Urinary bladder (tissue), 4 donors: ENCODE measurements around the gene PFDN6. TPM values are rescaled to one million over a fixed set of nuclear protein-coding genes. Genes with fewer than 3 reads are reported as not detected.
A peak's percentile ranks its signal among the peaks of the same experiment; 100 is the strongest.

Experiments used
- DNase-seq: peaks from one replicate; pipeline ENCODE4 v3.0.0-alpha.2; 2015; ENCODE audit errors: extremely low spot score
- H3K27ac ChIP-seq: one replicate; pipeline ENCODE4 v1.5.1; 2013; ENCODE audit warnings: low read depth, mild to moderate bottlenecking, moderate library complexity
- H3K36me3 ChIP-seq: one replicate; pipeline ENCODE4 v1.6.1; 2013; ENCODE audit warnings: mild to moderate bottlenecking, moderate library complexity; ENCODE audit not compliant: insufficient read depth
- H3K4me1 ChIP-seq: one replicate; pipeline ENCODE4 v1.6.1; 2013; ENCODE audit warnings: mild to moderate bottlenecking, moderate library complexity; ENCODE audit not compliant: insufficient read depth
- H3K4me3 ChIP-seq: one replicate; pipeline ENCODE4 v1.5.1; 2013; ENCODE audit warnings: low read depth, low read length
- WGBS: extraction: QIAGEN DNeasy Blood & Tissue Kit; methylation state at CpG from one replicate; pipeline ENCODE4 v1.1.7; 2013; 5-methylcytosine and 5-hydroxymethylcytosine counted together
- polyA plus RNA-seq: library from polyadenylated mRNA; stranded (reverse); fragments of 200-250 nt; gene quantifications from one replicate; pipeline ENCODE4 v1.2.3, GENCODE V29; 2013
- total RNA-seq: library from RNA; depleted of rRNA; stranded (reverse); fragments of >200 nt; gene quantifications from one replicate; pipeline ENCODE4 v1.2.3, GENCODE V29; 2014
- donor health status: healthy with polysubstance abuse.
- donor health status: healthy.

Gene PFDN6
- 24.3 TPM for total RNA-seq
- 104 TPM for polyA plus RNA-seq

DNA sequence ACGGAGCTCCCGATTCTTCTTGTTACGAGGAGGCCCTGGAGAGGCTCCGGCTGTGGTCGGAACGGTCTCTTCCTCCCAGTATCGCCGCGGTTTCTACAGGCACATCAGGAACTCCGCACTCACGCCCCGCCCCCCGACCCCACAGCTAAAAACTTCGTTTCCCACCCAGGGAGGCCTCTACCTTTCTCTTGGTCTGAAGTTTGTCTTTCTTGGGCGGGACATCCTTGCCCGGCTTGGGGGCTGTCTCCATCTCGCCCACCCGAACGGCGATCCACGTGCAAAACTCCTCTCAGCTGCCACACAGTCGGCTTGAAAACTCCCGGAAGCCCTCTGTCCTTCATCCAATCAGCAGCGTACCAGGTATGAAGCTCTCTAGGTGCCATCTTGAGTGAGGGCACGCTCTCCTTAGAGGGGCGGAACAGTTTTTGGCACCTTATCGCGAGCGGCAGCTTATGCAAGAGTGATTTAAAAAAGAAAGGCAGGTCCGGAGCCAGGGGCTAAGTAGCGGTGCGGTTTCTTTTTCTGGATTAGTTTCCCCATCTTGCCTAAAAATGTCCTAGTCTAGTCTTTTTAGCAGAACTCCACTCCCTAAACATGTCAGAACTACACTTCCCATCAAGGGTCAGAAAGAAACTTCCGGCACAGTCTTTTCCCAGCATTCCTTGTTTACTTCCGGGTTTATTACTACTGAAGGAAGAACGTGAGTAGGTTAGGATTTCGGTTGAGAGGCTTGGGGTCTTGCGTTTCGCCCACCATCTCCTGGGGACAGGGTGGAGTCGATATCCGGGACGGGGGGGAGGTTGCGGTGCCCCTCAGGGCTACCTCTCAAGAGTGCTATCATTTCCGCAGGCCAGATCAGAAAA is at the start of gene PFDN6, which contains the start of gene WDR46:
TSS of gene PFDN6 (plus strand) at position 681 of the 863 bp plus-strand sequence. CDS start 256 bp downstream, outside the sequence.
TSS of gene WDR46 (minus strand) at position 319 of the 863 bp plus-strand sequence. CDS start at position 250, 69 bp downstream.
- Histone ChIP-seq H3K4me3 (peak within 1 kb of the TSS; percentile 77), H3K36me3 (peaks cover 5% of the 10 kb centered on the region), H3K4me1 (no peaks in the 10 kb centered on the region), H3K27ac (peak within 1 kb of the TSS; percentile 14)
- WGBS: under 1% methylated on average over 43 of the region's 43 CpGs
- peak; percentile 90 for DNase-seq

DNA sequence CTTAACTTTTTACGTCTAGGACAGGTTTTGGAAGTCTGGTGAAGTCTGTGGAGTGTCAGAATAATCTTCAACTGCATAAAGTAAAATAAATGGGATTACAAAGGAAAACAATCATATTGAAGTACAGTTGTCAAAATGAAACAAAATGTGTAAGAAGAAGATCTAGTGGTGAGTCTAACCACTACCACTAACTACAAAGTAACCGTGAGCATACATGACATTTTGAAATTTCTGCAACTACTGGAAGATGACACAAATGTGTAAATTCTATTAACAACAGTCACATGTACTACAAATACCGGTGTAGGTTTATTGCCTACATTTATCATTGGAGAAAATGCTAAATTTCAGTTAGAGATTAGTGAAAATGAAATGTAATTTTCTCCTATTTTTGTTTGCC is 47.4 kb upstream of the PFDN6 start:
- no peak for DNase-seq
- Histone ChIP-seq H3K36me3 (no peaks in the 10 kb centered on the region), H3K27ac (no peak overlapping the region), H3K4me1 (no peaks in the 10 kb centered on the region), H3K4me3 (no peak overlapping the region)
- 50% methylated on average over 3 of the region's 3 CpGs for WGBS

DNA sequence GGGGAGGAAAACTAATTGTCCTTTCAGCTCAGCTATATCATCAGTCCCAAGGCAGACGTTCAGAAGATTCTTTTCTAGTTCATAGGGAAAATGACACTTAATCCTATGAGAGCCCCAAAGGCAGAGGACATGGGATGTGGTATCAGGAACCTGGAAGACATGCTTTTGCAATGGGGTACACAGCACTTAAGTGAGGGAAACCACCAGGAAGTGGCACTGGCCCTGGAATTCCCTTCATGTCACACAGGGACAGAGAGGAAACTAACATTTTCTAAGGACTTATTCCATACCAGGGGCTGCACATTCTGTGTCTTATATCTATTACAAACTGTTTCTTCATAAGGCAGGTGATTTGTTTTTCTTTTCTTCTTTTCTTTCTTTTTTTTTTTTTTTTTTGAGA is 45.9 kb upstream of the PFDN6 start:
- no peak overlapping the region for H3K27ac ChIP-seq
- no peak overlapping the region for H3K4me3 ChIP-seq
- no peaks in the 10 kb centered on the region for H3K36me3 ChIP-seq
- no peak for DNase-seq
- no peaks in the 10 kb centered on the region for H3K4me1 ChIP-seq
- WGBS: 46% methylated on average over 1 of the region's 1 CpG

DNA sequence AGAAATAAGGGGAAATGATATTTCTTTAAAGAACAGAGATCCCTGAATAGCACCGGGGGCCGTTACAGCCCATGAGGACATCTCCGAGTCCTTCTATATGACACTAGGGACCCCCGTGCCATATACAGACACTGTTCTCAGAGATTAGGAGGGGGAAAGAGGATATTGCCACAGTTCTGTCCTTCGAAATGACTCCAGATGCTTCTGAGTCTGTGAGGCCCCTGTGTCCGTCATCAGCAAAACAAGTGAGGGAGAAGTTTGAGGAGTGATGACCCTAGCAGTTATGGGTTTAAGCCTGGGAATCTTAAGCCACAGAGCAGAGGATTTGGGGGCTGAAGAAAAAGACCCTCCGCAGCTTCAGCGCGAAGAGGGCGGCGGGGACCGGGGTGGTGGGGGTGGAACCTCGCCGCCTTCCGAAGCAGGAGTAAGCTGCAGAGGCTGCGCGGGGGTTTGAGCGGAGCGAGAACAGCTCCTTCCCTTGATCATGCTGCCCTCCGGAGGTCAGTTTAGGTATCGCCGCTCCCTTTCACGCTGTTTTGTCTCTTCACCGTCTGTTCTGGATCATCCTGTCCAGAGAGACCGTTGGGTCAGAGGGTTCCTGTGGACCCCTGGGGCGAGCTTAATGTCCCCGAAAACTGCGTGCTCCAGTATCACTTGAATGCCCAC is 41.3 kb upstream of the PFDN6 start:
- Histone ChIP-seq H3K36me3 (no peaks in the 10 kb centered on the region), H3K4me3 (no peak overlapping the region), H3K27ac (no peak overlapping the region), H3K4me1 (no peaks in the 10 kb centered on the region)
- WGBS: 2% methylated on average over 28 of the region's 28 CpGs
- DNase-seq: peak; percentile 72

DNA sequence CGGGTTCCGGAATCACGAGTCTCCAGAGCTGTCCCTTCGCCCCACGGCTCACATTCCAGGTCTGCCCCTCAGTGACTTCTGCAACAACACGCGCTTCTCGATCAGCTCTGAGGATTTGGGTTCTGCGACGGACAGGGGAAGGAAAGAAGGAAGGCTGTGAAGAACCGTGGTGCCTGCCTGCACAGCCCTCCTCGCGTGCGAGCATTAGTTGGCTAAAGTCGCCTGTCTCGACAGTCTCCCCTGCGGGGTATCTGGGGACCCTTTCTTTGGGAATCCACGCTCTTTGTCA is 40.8 kb upstream of the PFDN6 start:
- Histone ChIP-seq H3K36me3 (no peaks in the 10 kb centered on the region), H3K27ac (peak overlapping the region; percentile 63), H3K4me3 (peak overlapping the region; percentile 30), H3K4me1 (no peaks in the 10 kb centered on the region)
- under 1% methylated on average over 18 of the region's 18 CpGs for WGBS
- peak; percentile 31 for DNase-seq

DNA sequence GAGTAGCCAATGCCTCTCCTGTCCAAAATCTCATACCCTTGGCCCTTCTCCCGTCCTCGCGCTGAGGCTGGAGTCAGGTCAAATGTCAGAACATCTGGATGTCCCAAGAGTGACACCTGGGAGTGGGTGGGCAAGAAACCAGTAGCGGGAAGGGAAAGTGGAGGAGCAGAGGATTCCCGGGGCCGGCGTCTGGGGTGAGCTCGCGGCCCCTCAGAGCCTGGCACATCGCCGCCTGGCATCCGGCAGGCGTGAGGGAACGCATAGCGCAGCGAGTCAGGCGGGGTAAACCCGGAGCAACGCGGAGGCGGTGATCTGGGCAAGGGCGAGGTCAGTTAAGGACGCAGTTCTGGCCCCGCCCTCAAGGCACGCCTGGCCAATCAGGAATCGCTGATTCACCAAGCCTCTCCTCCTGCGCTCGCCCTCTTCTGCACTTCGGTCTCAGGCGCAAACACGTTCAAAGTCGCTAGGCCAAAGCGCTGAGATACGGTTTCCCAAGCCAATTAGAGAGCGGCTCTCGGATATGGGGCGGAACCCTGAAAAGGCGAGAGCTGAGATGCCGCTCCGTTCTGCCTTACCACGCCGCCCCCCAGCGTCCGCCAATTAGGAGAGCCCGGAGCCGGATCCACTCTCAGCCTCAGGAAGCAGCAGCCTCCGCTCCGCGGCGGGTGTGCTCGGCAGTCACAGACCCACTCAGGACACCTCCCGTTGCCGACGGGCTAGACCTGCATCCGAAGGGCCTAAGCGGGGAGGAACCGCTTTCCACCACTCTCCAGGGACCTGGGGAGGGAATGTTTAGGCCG is 40.3 kb upstream of the PFDN6 start:
- H3K4me3 ChIP-seq: peak overlapping the region; percentile 37
- no peaks in the 10 kb centered on the region for H3K36me3 ChIP-seq
- no peaks in the 10 kb centered on the region for H3K4me1 ChIP-seq
- H3K27ac ChIP-seq: peak overlapping the region; percentile 80
- DNase-seq: peak; percentile 97
- WGBS: under 1% methylated on average over 58 of the region's 58 CpGs

DNA sequence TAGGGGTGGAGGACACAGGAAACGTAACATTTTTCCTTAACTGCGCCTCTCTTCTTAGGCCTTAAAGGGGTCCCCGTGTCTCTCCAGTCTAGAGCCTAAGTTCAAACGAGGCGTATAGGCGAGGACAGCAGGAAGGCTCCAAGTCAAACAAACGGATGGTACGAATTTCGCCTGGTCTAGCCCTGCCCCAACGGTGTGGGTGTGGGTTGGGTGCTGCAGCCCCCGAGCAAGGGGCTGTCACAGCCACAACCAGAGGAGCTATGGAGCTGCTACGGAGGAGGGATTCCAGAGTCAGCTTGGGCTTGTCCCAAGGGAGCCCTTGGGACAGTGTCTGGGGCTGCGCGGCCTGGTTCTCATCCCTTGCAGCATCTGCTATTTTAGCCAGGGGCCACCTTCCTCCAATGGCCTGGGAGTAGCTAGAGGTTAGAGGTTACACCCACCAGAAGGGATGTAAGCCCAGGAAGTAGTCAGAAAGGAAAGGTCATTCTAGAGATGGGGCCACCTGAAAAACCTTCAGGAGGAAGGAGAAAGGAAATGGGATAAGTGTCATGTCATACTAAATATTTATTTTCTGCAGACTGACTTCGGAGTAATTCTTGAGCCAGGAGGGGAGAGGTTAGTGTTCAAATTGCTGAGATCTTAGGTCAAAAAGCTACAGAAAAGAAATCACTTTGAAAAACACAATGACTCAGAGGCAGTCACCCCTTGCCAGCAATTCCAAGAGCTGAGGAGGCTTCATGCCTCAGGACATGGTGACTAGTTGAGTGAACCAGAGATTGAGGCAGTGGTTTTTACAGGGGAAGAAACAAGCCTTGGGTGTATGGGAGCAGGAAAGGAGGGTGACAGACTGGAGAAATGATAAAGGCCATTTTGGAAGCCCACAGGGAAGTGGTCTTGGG is 39.4 kb upstream of the PFDN6 start:
- Histone ChIP-seq H3K4me1 (no peaks in the 10 kb centered on the region), H3K4me3 (peak overlapping the region; percentile 37), H3K36me3 (no peaks in the 10 kb centered on the region), H3K27ac (peak overlapping the region; percentile 80)
- 14% methylated on average over 15 of the region's 15 CpGs for WGBS
- no peak for DNase-seq

DNA sequence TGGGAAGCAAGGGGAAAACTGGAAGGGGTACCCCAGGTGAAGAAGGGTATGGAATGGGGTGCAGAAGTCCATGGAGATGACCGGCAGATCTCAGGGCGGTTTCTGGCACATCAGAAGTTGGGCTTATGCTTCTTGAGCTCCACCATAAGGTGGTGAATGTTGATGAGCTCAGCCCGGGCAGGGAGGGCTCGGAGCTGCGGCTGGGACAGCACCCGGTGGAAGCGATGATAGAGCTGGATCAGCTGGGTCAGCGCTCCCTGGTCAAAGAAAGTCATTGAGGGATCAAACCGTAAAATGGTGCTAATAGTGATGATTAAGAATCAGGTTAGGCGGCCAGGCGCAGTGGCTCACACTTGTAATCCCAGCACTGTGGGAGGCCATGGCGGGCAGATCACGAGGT is 38.7 kb upstream of the PFDN6 start:
- no peaks in the 10 kb centered on the region for H3K4me1 ChIP-seq
- 94% methylated on average over 13 of the region's 13 CpGs for WGBS
- no peaks in the 10 kb centered on the region for H3K36me3 ChIP-seq
- no peak for DNase-seq
- H3K27ac ChIP-seq: no peak overlapping the region
- no peak overlapping the region for H3K4me3 ChIP-seq

DNA sequence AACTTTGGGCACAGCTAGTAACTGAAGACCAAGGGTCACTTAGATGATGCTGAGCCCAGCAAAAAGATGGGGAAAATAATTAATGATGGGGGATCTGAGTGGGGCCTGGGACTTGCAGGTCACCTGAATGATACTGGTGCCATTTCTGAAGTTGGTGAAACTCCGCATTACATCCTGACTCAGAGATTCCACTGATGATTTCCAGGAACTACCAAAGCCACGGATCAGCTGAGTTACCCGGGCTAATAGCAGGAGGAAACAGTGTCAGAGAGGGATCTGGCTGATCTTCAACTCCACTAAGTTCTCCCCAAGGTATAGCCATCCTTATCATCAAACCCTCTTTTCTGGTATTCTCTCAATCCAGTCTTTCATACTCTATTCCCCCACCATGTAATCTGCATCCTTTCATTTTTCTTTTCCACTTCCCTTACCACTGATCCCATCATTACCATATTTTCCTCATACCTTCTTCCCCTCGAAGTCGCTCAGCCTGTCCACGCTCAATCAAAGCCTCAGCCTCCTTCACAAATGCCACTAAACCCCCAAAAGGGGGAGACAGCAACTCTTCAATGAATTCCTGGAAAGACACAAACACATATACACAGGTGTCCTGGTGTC is 37.9 kb upstream of the PFDN6 start:
- no peak for DNase-seq
- Histone ChIP-seq H3K36me3 (no peaks in the 10 kb centered on the region), H3K4me3 (no peak overlapping the region), H3K4me1 (no peaks in the 10 kb centered on the region), H3K27ac (no peak overlapping the region)
- WGBS: 90% methylated on average over 6 of the region's 6 CpGs

DNA sequence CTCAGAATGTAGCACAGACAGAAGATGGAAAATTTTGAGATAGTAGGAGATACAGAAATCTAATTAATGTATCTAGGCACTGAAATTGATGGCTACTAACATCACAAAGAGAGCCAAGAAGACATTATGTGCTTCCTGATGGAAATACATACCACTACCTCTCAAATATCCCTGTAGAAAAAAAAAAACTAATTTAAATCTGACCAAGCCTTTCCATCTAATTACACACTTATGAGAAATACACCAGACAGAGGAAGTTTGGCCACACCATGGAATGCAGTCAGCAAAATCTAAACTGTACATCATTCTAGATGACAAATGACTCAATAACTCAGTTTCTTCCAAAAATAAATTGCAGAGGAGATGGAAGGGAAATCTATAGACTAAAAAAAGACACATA is 36.6 kb upstream of the PFDN6 start:
- DNase-seq: no peak
- Histone ChIP-seq H3K4me1 (no peaks in the 10 kb centered on the region), H3K27ac (no peak overlapping the region), H3K4me3 (no peak overlapping the region), H3K36me3 (no peaks in the 10 kb centered on the region)

DNA sequence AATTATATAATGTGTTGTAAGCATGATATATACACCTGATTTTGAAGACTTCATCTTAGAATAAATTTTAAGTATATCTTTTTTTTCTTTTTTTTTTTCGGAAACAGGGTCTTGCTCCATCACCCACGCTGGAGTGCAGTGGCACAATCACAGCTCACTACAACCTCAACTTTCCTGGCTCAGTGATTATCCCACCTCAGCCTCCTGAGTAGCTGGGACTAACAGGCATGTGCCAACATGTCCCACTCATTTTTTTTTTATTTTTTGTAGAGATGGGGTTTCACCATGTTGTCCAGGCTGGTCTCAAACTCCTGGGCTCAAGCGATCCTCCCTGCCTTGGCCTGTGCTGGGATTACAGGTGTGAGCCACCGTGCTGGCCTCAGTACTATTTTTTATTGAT is 34.8 kb upstream of the PFDN6 start:
- Histone ChIP-seq H3K4me3 (no peak overlapping the region), H3K4me1 (no peaks in the 10 kb centered on the region), H3K36me3 (peaks cover 3% of the 10 kb centered on the region), H3K27ac (no peak overlapping the region)
- 95% methylated on average over 4 of the region's 4 CpGs for WGBS
- no peak for DNase-seq

DNA sequence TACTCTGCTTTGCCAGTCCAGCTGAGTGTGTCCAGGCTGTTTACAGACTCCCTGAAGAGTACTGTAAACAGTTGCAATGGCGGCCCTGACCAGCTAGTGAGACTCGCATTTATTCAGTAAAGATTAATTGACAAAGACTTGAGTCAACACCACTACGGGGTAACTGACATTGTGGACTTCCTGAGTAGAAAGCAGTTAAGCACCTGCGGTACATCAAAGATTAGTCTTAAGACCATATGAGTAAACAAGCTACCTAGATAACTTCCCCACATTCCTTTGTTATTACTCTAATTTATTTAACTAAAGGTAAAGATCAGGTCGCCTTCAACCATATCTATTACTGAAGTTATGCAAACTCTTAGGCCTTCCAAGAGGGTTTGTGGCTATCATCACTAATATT is 30.4 kb upstream of the PFDN6 start:
- Histone ChIP-seq H3K36me3 (peaks cover 3% of the 10 kb centered on the region), H3K4me1 (no peaks in the 10 kb centered on the region), H3K27ac (no peak overlapping the region), H3K4me3 (no peak overlapping the region)
- no peak for DNase-seq
- 85% methylated on average over 5 of the region's 5 CpGs for WGBS
